HEK293 (cell line): Measurements from ENCODE around the gene TNFSF12.

Experiments
- CTCF ChIA-PET: fragments of 350-600 bp; formaldehyde crosslinking; extraction: SDS; loops from one replicate; lab custom pipeline; 2021; ENCODE audit warnings: antibody characterized with exemption; lab: Yijun Ruan, JAX
- POLR2A ChIA-PET: fragments of 300-600 bp; formaldehyde crosslinking; extraction: SDS; loops from one replicate; lab custom pipeline; 2020; ENCODE audit warnings: antibody characterized with exemption, inconsistent platforms; lab: Yijun Ruan, JAX
- H3K27ac ChIP-seq: fragments of 200-500 bp; sonication (Bioruptor generic); 2 replicates; pipeline ENCODE4 v1.5.1; 2014; ENCODE audit warnings: low read depth, low read length, control low read depth, inconsistent platforms; ENCODE audit errors: extremely low read depth
- H3K36me3 ChIP-seq, 2 experiments: fragments of 200-500 bp in 1 of 2; sonication (Bioruptor generic) in 1 of 2; 1 replicate in 1 of 2; 2 replicates in 1 of 2; pipeline ENCODE4 v1.5.1; 2014 to 2017; ENCODE audit warnings: inconsistent platforms in 2 of 2, low read length in 2 of 2; ENCODE audit not compliant: control insufficient read depth in 2 of 2, insufficient read depth in 1 of 2
- H3K4me1 ChIP-seq: fragments of 200-500 bp; sonication (Bioruptor generic); 2 replicates; pipeline ENCODE4 v1.5.1; 2014; ENCODE audit warnings: mild to moderate bottlenecking, low read length, inconsistent platforms; ENCODE audit not compliant: control insufficient read depth, insufficient read depth
- H3K4me3 ChIP-seq: 2 replicates; pipeline ENCODE4 v1.5.1; 2011; ENCODE audit warnings: low read depth, mild to moderate bottlenecking, control low read depth, low read length, moderate library complexity
- H3K9me3 ChIP-seq: fragments of 200-500 bp; sonication (Bioruptor generic); 2 replicates; pipeline ENCODE4 v1.5.1; 2014; ENCODE audit warnings: low read depth, low read length, inconsistent platforms; ENCODE audit not compliant: control insufficient read depth, insufficient read depth
- EGR2 ChIP-seq: fragments of 450-650 bp; formaldehyde crosslinking; IDR thresholded peaks from 2 replicates; pipeline ENCODE4 v1.5.1; 2016; ENCODE audit warnings: low read depth, missing biosample characterization, missing genetic modification characterization
- HOXA7 ChIP-seq: sonication (generic); formaldehyde crosslinking; IDR thresholded peaks from 2 replicates; pipeline ENCODE4 v1.8.1; 2022; ENCODE audit warnings: missing genetic modification reagents, borderline replicate concordance
- KLF17 ChIP-seq: fragments of 450-650 bp; formaldehyde crosslinking; IDR thresholded peaks from 2 replicates; pipeline ENCODE4 v1.5.1; 2016; ENCODE audit warnings: missing biosample characterization, missing genetic modification characterization
- MYNN ChIP-seq: fragments of 450-650 bp; formaldehyde crosslinking; IDR thresholded peaks from 2 replicates; pipeline ENCODE4 v1.5.1; 2016; ENCODE audit warnings: missing biosample characterization, missing genetic modification characterization, borderline replicate concordance
- ZBTB17 ChIP-seq: fragments of 450-650 bp; formaldehyde crosslinking; IDR thresholded peaks from 2 replicates; pipeline ENCODE4 v1.5.1; 2016; ENCODE audit warnings: missing biosample characterization, missing genetic modification characterization
- ZNF2 ChIP-seq: fragments of 450-650 bp; formaldehyde crosslinking; IDR thresholded peaks from 2 replicates; pipeline ENCODE4 v1.5.1; 2016; ENCODE audit warnings: missing biosample characterization, missing genetic modification characterization
- ZNF26 ChIP-seq: fragments of 450-650 bp; formaldehyde crosslinking; IDR thresholded peaks from 2 replicates; pipeline ENCODE4 v1.5.1; 2016; ENCODE audit warnings: missing biosample characterization, missing genetic modification characterization
- ZNF280C ChIP-seq: fragments of 450-650 bp; formaldehyde crosslinking; IDR thresholded peaks from 2 replicates; pipeline ENCODE4 v1.5.1; 2016; ENCODE audit warnings: missing biosample characterization, missing genetic modification characterization
- ZNF423 ChIP-seq: fragments of 450-650 bp; formaldehyde crosslinking; IDR thresholded peaks from 2 replicates; pipeline ENCODE4 v1.5.1; 2016; ENCODE audit warnings: missing biosample characterization, missing genetic modification characterization
- ZNF518A ChIP-seq: fragments of 450-650 bp; formaldehyde crosslinking; conservative IDR thresholded peaks from 2 replicates; pipeline ENCODE4 v1.5.1; 2016; ENCODE audit warnings: low read depth, missing biosample characterization, missing genetic modification characterization
- ZNF571 ChIP-seq: fragments of 450-650 bp; formaldehyde crosslinking; IDR thresholded peaks from 2 replicates; pipeline ENCODE4 v1.5.0; 2017; ENCODE audit warnings: missing biosample characterization, missing genetic modification characterization
- ZNF600 ChIP-seq: fragments of 450-650 bp; formaldehyde crosslinking; IDR thresholded peaks from 2 replicates; pipeline ENCODE4 v1.5.1; 2016; ENCODE audit warnings: missing biosample characterization, missing genetic modification characterization
- ZNF610 ChIP-seq: fragments of 450-650 bp; formaldehyde crosslinking; IDR thresholded peaks from 2 replicates; pipeline ENCODE4 v1.5.1; 2016; ENCODE audit warnings: missing biosample characterization, missing genetic modification characterization, borderline replicate concordance
- ZNF626 ChIP-seq: fragments of 450-650 bp; sonication (Bioruptor Pico); formaldehyde crosslinking; IDR thresholded peaks from 2 replicates; pipeline ENCODE4 v1.5.1; 2018; ENCODE audit warnings: missing biosample characterization, missing genetic modification characterization, inconsistent platforms
- ZNF639 ChIP-seq: fragments of 450-650 bp; formaldehyde crosslinking; IDR thresholded peaks from 2 replicates; pipeline ENCODE4 v1.5.1; 2016; ENCODE audit warnings: missing biosample characterization, missing genetic modification characterization
- ZNF701 ChIP-seq: fragments of 450-650 bp; formaldehyde crosslinking; IDR thresholded peaks from 2 replicates; pipeline ENCODE4 v1.5.1; 2016; ENCODE audit warnings: missing biosample characterization, missing genetic modification characterization

The TNFSF12 gene

GRCh38 chr17:7575959-7576358 is 27.1 kb downstream of the TNFSF12 start:
- ChIA-PET POLR2A (interaction anchor here (0.6 to 8.2 kb wide), 6 partner anchors 9 to 246 kb away, joined by 3 to 98 read pairs (median 4); partner anchors contain the start of genes ATP1B2, MPDU1, TP53 and WRAP53), CTCF (interaction anchor here (1.0 to 1.5 kb wide), 4 partner anchors 10 to 112 kb away, joined by 3 to 6 read pairs (median 3); partner anchors contain the start of gene SENP3)
- no peak overlapping the region for H3K4me3 ChIP-seq
- H3K36me3 ChIP-seq, result peaks cover 43 to 81% of the 10 kb centered on the region in 2 experiments
- TF ChIP-seq MYNN, result no peak
- no peak for TF ChIP-seq KLF17 (tag by site-specific recombination)
- TF ChIP-seq ZNF26, result no peak
- H3K9me3 ChIP-seq, result no peaks in the 10 kb centered on the region
- H3K4me1 ChIP-seq, result peaks cover 5% of the 10 kb centered on the region
- H3K27ac ChIP-seq, result no peak overlapping the region

- POLR2A ChIA-PET, result interaction anchor here (0.6 to 8.2 kb wide), 5 partner anchors 9 to 247 kb away, joined by 3 to 98 read pairs (median 3); partner anchors contain the start of genes MPDU1, TP53 and WRAP53
- Histone ChIP-seq H3K27ac (0 out of 2 replicates have a peak overlapping the region, but pooled peaks have one; percentile 20), H3K4me3 (no peak overlapping the region), H3K9me3 (no peaks in the 10 kb centered on the region), H3K4me1 (peaks cover 5% of the 10 kb centered on the region), H3K36me3 (peaks cover 39 to 81% of the 10 kb centered on the region in 2 experiments)
- CTCF ChIA-PET, result interaction anchor here (1.0 to 1.3 kb wide), 3 partner anchors 10 to 16 kb away, joined by 3 read pairs; partner anchors contain the start of gene SENP3
- TF ChIP-seq ZNF600 (tag by site-specific recombination), result peak; percentile 82
- TF ChIP-seq ZNF423 (tag by site-specific recombination), result no peak
- TF ChIP-seq ZBTB17 (tag by site-specific recombination), result peak; percentile 43; the same call in 1 of the 2 replicates
Observed at GRCh38 chr17:7576432-7576937, 27.6 kb downstream of the TNFSF12 start.

- POLR2A ChIA-PET, result interaction anchor here (2.7 to 3.7 kb wide), 2 partner anchors 50 to 109 kb away, joined by 9 to 50 read pairs; partner anchors contain the start of genes SAT2, TP53 and WRAP53
- peak overlapping the region; percentile 7 for H3K27ac ChIP-seq
- peaks cover 3% of the 10 kb centered on the region; the same call in 1 of the 2 replicates for H3K4me1 ChIP-seq
- TF ChIP-seq ZNF626, result no peak
- TF ChIP-seq ZNF701 (tag by site-specific recombination), result no peak
- TF ChIP-seq ZNF518A (tag by site-specific recombination), result no peak
- TF ChIP-seq ZNF639 (tag by site-specific recombination), result no peak
- no peak for TF ChIP-seq HOXA7
- TF ChIP-seq ZNF610, result no peak
- no peak for TF ChIP-seq ZNF571
- no peak for TF ChIP-seq ZNF2 (tag by site-specific recombination)
- no peak for TF ChIP-seq EGR2 (tag by site-specific recombination)
- no peak for TF ChIP-seq ZNF280C
Observed at GRCh38 chr17:7577327-7578199, 28.7 kb downstream of the TNFSF12 start.

More at GRCh38 chr17:7577327-7578199, 28.7 kb downstream of the TNFSF12 start:
- CTCF ChIA-PET, result interaction anchor here (0.9 to 1.1 kb wide), 3 partner anchors 10 to 110 kb away, joined by 3 to 5 read pairs (median 3); partner anchors contain the start of gene TP53
- Histone ChIP-seq H3K36me3 (peaks cover 39 to 86% of the 10 kb centered on the region in 2 experiments), H3K4me3 (no peak overlapping the region), H3K9me3 (no peaks in the 10 kb centered on the region)
